Fibroblast of villous mesenchyme (primary cell): ENCODE measurements around the gene HPCAL1. TPM values are rescaled to one million over a fixed set of nuclear protein-coding genes. Genes with fewer than 3 reads are reported as not detected.

ENCODE experiments used
- DNase-seq: peaks from one replicate; pipeline ENCODE4 v3.0.0-alpha.2; 2010; ENCODE audit warnings: low read depth
- H3K4me3 ChIP-seq: 2 replicates; pipeline ENCODE4 v1.5.1; 2011; ENCODE audit warnings: low read depth, mild to moderate bottlenecking, low read length
- CTCF ChIP-seq: IDR thresholded peaks from 2 replicates; pipeline ENCODE4 v1.5.1; 2012; ENCODE audit warnings: low read depth, mild to moderate bottlenecking, low read length; ENCODE audit not compliant: insufficient read depth
- total RNA-seq: library from RNA; depleted of rRNA; stranded (reverse); fragments of >200 nt; gene quantifications from 2 replicates; pipeline ENCODE4 v1.2.3, GENCODE V29; 2012

The HPCAL1 gene
- total RNA-seq, 1 donor = 60.0 TPM

- no peak for DNase-seq
- no peak overlapping the region for H3K4me3 ChIP-seq
- no peak for TF ChIP-seq CTCF
Observed at GRCh38 chr2:10328670-10329579, 26.2 kb downstream of the HPCAL1 start.

GRCh38 chr2:10329580-10329879, 26.8 kb downstream of the HPCAL1 start:
- DNase-seq = no peak
- H3K4me3 ChIP-seq = no peak overlapping the region
- TF ChIP-seq CTCF = no peak

- peak; percentile 54 for DNase-seq
- H3K4me3 ChIP-seq = no peak overlapping the region
- TF ChIP-seq CTCF = no peak
Observed at GRCh38 chr2:10329880-10330699, 27.4 kb downstream of the HPCAL1 start.

GRCh38 chr2:10330700-10331026, 28.0 kb downstream of the HPCAL1 start:
- TF ChIP-seq CTCF = no peak
- no peak overlapping the region for H3K4me3 ChIP-seq

GRCh38 chr2:10331027-10331701, 28.5 kb downstream of the HPCAL1 start:
- peak; percentile 10 for TF ChIP-seq CTCF
- no peak overlapping the region for H3K4me3 ChIP-seq
- DNase-seq = peak; percentile 60

More at GRCh38 chr2:10330700-10331026, 28.0 kb downstream of the HPCAL1 start:
- no peak for DNase-seq

- TF ChIP-seq CTCF = no peak
- H3K4me3 ChIP-seq = no peak overlapping the region
- DNase-seq = no peak
Observed at GRCh38 chr2:10331702-10332401, 29.1 kb downstream of the HPCAL1 start.
